Measurements from ENCODE around the gene SLC2A6.
A peak's percentile ranks its signal among the peaks of the same experiment; 100 is the strongest.

SLC2A6 gene

GRCh38 chr9:133430244-133430643, 48.7 kb downstream of the SLC2A6 start:
- DNase-seq: no peak

GRCh38 chr9:133429641-133430161, 49.2 kb downstream of the SLC2A6 start:
- no peak for DNase-seq

GRCh38 chr9:133429214-133429613, 49.7 kb downstream of the SLC2A6 start:
- DNase-seq: no peak

GRCh38 chr9:133428617-133429101, 50.2 kb downstream of the SLC2A6 start:
- DNase-seq: no peak

- no peak for DNase-seq
Observed at GRCh38 chr9:133427658-133428348, 51.1 kb downstream of the SLC2A6 start.

- no peak for DNase-seq
Observed at GRCh38 chr9:133426011-133426410, 52.9 kb downstream of the SLC2A6 start.

- no peak for DNase-seq
Observed at GRCh38 chr9:133425049-133425632, 53.8 kb downstream of the SLC2A6 start.

- DNase-seq: no peak
Observed at GRCh38 chr9:133424187-133424586, 54.7 kb downstream of the SLC2A6 start.

- DNase-seq: no peak
Observed at GRCh38 chr9:133423216-133423615, 55.7 kb downstream of the SLC2A6 start.

GRCh38 chr9:133421615-133422542, 57.0 kb downstream of the SLC2A6 start, which contains the start of gene ADAMTS13:
ADAMTS13 (plus strand) TSS chr9:133422367; CDS start chr9:133422444, 77 bp downstream.
- DNase-seq: peak; percentile 27 to 29

Data from stimulated activated CD4-positive, alpha-beta T cell treated with anti-CD3 and anti-CD28 coated beads, Interleukin-2, amount 100 ng/mL, for 48 hours (primary cell).